ENCODE measurements around the gene AQP6.
"Not testable (repeated sequence)": the region's sequence is repeated elsewhere in the genome, so short reads cannot be mapped to it uniquely, and the experiment has no call there.

AQP6 gene

GRCh38 chr12:49971141-49971540 lies 1.6 kb upstream of the AQP6 start:
- DNase-seq = no peak

GRCh38 chr12:49972129-49972528 lies 618 bp upstream of the AQP6 start:
- no peak for DNase-seq

GRCh38 chr12:49973361-49973830 lies 649 bp downstream of the AQP6 start:
- DNase-seq = no peak

- no peak for DNase-seq
Measured at GRCh38 chr12:49974231-49974675, 1.5 kb downstream of the AQP6 start.

- DNase-seq = no peak
Measured at GRCh38 chr12:49974677-49975317, 2.0 kb downstream of the AQP6 start.

- no peak for DNase-seq
Measured at GRCh38 chr12:49975318-49975761, 2.6 kb downstream of the AQP6 start.

- no peak for DNase-seq
Measured at GRCh38 chr12:49976557-49976956, 3.8 kb downstream of the AQP6 start.

- DNase-seq = no peak
Measured at GRCh38 chr12:49978125-49978524, 5.4 kb downstream of the AQP6 start.

- DNase-seq = no peak
Measured at GRCh38 chr12:49979016-49979586, 6.4 kb downstream of the AQP6 start.

- no peak for DNase-seq
Measured at GRCh38 chr12:49979791-49980190, 7.0 kb downstream of the AQP6 start.

GRCh38 chr12:49980501-49981349 lies 8.0 kb downstream of the AQP6 start:
- no peak for DNase-seq

- DNase-seq = no peak
Measured at GRCh38 chr12:49982246-49983087, 9.7 kb downstream of the AQP6 start.

GRCh38 chr12:49983892-49984291 lies 11.1 kb downstream of the AQP6 start:
- no peak for DNase-seq

GRCh38 chr12:49984476-49985359 lies 12.0 kb downstream of the AQP6 start:
- no peak for DNase-seq

- DNase-seq = no peak
Measured at GRCh38 chr12:49985981-49986380, 13.2 kb downstream of the AQP6 start.

GRCh38 chr12:49986476-49986875 lies 13.7 kb downstream of the AQP6 start:
- not testable (repeated sequence) for DNase-seq

- no peak for DNase-seq
Measured at GRCh38 chr12:49987625-49988303, 15.0 kb downstream of the AQP6 start.

- not testable (repeated sequence) for DNase-seq
Measured at GRCh38 chr12:49989400-49989799, 16.7 kb downstream of the AQP6 start.

GRCh38 chr12:49990273-49990672 lies 17.5 kb downstream of the AQP6 start:
- DNase-seq = no peak

- DNase-seq = no peak
Measured at GRCh38 chr12:49998453-49998852, 25.7 kb downstream of the AQP6 start.

- DNase-seq = no peak
Measured at GRCh38 chr12:50003595-50003994, 30.8 kb downstream of the AQP6 start.

All from activated effector memory CD4-positive, alpha-beta T cell treated with Interleukin-2 at 50 U/mL for 16 hours (primary cell).